HG03066 (cell line): ENCODE results near the gene PIAS1.

ENCODE experiments used
- ATAC-seq: cut with Tn5 transposase; IDR thresholded peaks from one replicate; pipeline ENCODE4 v1.9.1; 2021; ENCODE audit warnings: low read depth; ENCODE audit not compliant: unreplicated experiment

Gene PIAS1

DNA sequence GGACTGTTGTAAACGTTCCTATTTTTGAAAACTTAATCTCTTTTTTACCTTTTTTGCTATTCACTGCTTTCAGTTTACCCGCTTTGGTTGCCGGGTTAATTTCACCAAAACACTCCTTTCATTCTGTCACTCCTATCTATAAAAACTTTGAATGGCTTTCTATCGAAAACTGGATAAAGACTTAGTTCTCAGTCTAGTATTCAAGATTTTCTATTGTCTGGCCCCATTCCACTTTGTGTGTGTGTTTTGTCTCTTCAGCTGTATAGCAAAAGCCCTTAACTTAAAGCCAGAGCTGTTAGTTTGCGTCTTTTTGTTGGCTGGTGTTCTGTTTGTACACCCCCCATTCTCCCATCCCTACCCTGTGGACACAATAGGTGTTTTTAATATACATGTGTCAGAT lies 7.5 kb downstream of the PIAS1 start:
- ATAC-seq: no peak

DNA sequence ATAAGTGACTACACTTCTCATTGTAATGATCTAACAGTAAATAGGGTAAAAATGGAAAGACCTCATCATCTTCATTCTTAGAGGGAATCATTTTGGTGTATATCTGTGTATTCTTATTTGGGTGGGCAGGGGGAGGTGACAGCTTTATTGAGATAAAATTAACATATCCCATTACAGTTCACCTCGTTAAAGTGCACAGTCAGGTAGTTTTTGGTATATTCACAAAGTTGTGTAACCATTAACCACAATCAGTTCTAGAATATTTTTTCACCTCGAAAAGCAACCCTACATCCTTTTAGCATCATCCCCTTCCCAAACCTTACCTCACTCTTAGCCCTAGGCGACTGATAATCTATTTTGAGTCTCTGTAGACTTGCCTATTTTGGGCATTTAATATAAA lies 8.1 kb downstream of the PIAS1 start:
- ATAC-seq: no peak

DNA sequence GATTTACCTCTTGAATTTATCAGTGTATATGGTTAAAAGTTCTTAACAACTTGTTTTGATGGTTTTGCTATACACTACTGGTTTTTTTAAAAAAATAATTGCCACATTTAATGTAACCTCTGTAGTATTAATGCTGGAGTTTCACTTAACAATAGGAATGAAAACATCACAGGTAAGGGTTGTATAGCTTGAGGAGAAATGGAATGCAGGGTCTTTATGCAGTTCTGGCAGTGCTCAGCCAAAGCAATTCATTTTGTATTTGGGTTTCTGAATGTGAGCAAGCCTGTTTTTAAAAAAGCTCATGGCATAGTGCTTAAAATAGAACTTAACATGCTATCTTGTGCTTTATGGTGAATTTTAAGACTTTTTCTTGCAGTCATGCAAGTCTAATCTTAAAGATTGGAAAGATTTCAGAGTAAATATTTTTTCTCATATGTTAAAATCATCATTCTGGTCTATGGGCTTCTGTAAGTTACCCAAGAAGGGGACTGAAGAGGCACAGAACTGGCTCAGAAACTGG lies 8.9 kb downstream of the PIAS1 start:
- no peak for ATAC-seq

DNA sequence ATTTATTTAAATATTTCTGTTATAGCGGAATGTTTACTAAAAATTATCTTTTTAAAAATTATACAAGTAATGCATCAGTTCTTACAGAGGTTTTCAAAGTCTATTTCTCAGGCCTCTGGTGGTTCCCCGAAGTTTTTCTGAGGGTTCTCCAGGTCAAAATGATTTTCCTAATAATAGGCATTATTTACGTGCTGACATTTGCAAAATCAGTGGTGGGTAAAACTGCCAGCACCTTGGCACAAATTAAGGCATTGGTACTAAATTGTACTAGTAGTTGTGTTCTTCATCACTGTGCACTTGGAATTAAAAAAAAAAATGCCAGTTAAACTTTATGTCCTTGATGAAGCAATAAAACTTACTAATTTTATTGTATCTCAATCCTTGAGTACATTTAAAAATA lies 9.5 kb downstream of the PIAS1 start:
- no peak for ATAC-seq

DNA sequence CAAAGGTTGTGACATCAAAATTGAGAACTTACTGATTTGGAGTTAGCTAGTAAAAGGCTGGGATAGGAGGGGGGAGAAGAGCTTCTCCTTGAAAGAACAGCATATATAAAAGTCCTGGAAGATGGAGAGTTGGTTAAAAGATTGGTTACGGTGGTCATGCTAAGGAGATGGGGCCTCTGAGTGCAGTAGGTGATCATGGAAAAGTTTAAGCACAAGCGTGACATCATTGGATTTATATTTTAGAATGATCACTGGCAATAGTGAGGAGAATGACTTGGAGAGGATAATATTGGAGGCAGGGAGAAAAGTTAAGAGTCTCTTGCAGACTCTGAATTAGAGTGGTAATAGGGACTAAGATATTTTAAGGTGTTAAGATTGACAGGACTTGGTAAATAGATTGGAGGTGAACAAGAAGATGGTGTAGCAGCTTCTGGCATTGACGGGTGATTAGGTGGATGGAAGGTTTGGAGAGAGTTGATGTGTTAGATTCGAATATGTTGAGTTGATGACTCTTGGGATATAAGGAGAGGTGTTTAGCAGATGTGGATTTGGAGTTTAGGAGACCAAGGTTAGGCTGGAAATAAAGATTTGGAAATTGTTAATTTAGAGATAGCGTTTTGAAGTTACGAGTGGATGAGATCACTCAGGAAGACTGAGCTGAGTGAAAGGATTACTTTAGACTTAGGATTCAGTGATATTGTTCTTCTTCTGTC lies 19.6 kb downstream of the PIAS1 start:
- no peak for ATAC-seq

DNA sequence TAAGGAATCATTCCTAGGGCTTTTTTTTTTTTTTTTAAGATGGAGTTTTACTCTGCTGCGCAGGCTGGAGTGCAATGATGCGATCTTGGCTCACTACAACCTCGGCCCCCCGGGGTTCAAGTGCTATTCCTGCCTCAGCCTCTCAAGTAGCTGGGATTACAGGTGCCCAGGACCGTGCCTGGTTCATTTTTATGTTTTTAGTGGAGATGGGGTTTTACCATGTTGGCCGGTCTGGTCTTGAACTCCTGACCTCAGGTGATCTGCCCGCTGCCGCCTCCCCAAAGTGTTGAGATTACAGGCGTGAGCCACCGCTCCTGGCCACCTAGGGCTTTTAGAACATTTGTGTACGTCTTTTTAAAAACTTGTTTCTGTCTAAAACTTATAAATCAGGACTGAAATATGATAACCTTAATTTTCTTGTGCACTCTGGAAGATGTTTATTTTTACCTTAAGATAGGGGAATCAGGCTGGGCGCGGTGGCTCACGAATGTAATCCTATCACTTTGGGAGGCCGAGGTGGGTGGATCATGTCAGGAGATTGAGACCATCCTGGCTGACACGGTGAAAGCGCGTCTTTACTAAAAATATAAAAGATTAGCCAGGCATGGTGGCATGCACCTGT lies 21.8 kb downstream of the PIAS1 start:
- ATAC-seq: no peak

DNA sequence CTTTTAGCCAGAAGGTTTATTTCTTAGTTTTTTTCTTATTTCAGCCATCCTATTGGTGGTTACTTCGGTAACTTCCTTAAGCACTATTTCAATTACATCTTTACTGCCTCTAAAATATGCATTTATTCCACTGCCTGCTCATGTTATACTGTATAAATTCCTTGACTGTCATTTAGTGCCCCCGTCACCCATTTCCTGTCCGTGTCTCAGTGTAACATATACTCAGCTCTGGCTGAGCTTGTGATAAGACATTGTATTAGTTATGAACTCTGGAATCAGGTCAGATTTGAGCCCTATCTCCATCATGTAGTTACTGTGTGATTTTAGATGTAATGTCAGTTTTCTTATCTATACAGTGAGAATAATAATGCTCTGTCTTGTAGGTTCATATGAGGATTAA lies 24.2 kb downstream of the PIAS1 start:
- ATAC-seq: no peak

DNA sequence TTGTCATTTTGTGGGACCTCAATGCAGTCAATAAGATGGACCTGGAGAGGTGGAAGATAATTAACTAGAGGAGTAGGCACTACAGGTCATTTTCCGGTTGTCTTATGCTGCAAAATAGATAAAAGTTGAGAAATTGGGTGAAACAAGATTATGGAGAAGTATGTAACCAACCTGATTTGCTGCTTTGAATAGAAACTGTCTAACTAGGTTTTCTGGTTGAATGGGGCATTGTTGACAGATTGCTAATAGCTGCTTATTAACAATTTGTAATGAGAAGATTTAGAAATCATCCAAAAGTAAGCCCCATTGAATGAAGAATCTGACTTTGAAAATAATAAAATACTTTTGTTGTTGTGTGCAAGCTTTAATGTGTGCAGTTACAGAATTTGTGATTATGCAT lies 26.2 kb downstream of the PIAS1 start:
- no peak for ATAC-seq

DNA sequence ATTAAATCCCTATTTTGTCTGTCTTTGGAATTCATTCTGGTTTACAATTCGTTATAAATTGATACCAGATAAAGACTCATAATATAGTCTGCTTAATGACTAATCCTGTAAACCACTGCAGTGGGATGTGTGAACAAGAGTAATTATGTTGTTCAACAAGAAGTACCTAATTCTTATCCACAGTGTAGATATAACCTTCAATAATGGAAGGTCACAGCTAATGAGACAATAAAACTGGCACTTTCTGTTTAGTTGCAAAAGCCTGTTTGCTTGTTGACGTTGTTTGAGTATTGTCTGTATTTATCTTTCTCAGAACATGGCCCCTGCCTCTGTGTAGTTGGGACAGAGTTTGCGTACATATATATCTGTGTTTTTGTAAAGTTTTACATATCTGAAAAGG lies 26.7 kb downstream of the PIAS1 start:
- ATAC-seq: no peak

DNA sequence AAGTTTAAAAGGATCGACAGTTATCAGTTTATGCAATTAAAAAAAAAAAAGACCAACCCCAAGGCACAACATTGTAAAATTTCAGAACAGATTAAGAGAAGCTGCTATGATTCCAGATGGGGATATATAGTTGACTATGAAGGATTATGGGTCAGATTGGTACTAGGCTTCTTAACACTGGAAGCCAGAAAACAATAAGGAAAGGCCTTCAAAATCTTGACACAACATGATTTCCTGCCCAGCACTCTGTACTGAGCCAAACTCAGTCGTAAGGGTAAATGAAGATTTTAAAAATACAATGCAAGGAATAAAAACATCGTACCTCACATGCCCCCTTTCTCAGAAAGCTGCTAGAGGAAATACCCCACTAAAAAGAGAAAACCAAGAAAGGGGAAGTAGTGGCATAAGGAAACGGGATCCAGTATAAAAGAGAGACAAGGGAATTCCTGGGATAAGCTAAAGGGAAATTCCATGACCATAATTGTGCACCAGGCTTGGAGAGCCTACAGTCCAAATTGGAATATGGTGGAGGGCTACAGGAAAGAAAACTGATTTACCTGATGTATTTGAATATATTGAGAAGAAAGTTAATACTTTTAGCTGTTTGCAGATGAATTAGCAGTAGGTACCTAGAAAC lies 27.9 kb downstream of the PIAS1 start:
- no peak for ATAC-seq

DNA sequence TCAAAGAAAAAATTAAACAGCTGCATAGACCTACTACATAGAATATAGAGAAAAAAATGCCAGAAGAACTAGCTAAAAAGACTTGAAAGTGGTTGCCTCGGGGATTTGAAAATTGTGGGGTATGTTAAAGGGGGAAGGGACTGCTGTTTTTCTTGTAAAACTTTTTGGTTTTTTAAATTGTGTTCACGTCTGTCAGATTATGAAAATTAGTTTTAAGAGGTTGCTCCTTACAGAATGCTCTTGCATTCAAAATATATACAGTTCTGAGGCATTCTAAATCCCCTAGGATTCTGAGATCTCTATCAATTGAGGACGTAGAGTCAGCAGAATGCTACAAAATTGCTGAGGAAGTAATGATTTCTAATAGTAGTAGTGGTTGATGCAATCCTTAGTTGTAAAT lies 28.6 kb downstream of the PIAS1 start:
- no peak for ATAC-seq

DNA sequence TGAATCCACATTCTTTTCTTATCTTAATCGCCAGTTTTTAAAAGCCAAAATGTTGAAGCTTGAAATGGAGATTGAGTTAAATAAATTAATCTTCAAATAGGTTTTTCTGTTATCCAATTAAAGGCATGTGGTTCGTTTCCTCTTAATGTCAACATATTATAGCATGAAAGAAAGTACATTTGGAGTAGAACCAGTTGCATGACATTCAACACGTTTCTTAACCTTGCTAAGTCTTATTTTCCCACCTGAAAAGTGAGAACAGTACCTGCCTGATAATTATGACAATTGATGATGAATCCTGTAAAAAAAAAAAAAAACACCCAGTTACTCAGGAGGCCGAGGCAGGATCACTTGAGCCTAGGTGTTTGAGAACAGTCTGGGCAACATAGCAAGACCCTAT lies 29.3 kb downstream of the PIAS1 start:
- no peak for ATAC-seq

DNA sequence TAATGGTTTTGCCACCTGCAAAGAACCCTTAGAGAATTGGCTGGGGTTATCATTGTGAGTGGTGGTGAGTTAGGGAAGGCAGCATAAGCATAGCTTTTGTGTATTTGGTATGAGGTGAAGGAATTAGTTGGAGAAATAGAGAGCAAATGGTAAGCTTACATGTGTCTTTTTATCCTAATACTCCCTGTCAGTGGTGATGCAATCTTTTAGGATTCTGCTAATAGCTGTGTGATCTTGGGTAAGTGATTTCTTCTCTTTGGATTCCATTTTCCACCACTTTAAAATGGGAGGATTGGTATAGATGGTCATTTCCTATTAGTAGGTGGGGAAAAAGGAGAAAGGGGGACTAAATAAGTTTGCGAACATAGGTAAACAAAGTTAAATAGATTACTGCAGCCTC lies 30.9 kb downstream of the PIAS1 start:
- ATAC-seq: no peak

DNA sequence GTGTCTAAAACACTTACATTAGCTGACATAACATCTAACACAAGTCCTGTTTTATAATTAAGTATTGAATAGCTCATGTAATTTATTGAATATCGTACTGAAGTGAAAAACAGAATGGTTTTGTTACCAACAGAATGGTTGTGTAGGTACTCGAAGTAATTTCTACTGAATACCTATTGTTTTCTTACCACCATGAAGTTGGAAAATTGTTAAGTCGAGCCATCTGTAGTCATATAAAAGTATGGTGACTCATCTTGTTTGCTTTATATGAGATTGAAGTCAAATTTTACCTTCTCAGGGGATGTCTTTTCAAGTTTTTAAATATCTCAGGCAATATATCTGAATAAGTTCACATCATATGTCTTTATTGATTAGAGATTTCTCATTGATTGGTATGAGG lies 37.6 kb downstream of the PIAS1 start:
- ATAC-seq: no peak

DNA sequence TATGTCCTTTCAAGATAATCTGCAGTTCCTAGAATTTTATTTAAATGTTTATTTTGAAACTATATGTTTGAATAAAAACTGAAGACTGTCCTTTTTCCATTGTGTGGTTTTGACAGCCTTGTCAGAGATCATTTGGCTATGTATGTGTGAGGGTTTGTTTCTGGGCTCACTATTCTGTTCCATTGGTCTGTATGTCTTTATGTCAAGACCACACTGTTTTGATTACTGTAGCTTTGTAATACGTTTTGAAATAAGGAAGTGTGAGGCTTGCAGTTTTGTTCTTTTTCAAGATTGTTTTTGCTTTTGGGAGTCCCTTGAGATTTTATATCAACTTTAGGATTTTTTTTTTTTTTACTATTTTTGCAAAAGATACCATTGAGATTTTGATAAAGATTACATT lies 42.0 kb downstream of the PIAS1 start:
- ATAC-seq: no peak

DNA sequence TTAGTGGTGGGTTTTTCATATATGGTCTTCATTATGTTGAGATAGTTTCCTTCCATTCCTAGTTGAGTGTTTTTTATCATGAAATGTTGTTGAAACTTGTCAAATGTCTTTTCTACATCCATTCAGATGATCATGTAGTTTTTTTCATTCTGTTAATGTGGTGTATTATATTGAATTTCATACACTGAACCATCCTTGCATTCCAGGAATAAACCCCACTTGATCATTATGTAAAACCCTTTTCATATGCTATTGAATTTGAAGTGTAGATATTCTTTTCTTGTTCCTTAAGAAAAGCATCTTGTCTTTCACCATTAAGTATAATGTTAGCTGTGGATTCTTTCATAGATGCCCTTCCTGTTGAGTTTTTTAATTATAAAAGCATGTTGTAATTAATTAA lies 42.9 kb downstream of the PIAS1 start:
- ATAC-seq: no peak

DNA sequence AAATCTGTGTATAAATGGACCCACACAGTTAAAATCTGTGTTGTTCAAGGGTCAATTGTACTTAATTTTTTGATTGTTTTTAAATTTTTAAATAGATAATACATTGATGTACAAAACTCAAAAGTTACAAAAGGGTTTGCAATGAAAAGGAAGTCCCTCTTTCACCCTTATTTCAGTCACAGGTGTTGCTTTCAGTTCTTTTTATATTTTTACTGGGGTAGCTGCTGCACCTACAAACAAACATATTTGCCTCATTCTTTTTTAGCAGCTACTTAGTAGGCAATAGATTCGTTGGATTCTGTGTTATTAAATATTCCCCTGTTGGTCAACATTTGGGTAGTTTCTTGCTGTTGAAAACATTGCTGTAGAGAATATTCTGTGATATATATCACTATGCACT lies 44.4 kb downstream of the PIAS1 start:
- ATAC-seq: no peak

DNA sequence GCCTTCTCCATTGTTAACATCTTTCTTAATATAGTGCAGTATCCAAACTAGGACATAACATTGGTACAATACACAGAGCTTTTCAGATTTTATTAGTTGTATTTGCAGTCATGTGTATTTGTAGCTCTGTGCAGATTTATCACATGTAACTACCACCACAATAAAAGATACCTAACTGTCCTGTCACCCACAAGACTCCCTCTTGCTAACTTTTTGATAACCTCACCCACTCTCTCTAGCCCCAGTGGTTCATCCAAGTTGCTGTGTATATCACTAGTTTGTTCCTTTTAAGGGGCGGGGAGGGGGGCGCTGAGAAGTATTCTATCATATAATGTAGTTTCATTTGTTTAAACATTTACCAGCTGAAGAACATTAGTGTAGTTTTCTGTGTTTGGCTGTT lies 46.1 kb downstream of the PIAS1 start:
- ATAC-seq: no peak

DNA sequence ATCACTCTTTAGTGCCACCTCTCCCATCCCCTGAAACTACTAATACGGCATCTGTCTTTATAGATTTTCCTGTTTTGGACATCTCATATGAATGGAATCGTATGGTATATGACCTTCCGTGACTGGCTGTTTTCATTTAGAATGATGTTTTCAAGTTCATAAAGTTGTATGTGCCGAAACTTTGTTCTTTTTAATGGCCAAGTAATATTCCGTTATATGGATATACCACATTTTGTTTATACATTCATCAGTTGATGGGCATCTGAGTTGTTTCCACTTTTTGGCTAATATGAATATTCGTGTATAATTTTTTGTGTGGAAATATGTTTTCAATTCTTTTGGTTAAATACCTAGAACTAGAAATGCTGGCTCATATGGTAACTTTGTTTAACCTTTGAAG lies 49.5 kb downstream of the PIAS1 start:
- ATAC-seq: no peak

DNA sequence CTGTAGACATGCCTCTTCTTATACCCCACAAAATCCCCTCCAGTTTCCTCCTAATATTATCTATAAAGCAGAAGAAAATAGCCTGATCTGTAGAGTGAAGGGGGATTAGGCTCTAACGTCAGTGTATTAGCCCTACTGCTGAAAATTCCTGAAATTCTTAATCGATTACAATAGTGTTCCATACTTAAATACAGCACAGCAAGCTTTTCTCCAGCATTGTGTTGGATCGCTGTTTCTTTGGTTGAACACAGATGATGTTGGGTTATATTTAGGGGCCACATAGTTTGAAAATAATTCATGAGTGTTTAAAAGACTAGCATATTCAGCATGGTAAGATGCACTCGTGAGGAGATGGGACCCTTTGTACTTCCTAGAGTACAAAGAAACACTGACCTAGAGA lies 52.5 kb downstream of the PIAS1 start:
- no peak for ATAC-seq

DNA sequence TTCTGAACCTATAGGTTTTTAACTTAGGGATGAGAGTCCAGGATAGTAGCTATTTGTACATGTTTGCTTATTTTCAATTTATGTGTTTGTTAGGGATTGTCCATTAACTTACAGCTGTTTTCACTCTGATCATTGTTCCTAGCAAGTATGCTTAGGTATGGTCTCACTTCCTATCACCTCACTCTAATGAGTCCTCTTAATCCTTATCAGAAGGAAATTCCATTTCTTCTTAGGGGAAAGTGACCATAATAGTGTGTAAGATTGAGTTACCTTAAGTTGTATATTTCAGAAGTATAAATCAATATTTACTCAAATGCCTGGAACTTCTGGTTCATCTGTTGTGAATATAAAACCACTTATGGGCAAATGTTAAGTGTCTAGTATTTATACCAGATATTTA lies 53.0 kb downstream of the PIAS1 start:
- no peak for ATAC-seq

DNA sequence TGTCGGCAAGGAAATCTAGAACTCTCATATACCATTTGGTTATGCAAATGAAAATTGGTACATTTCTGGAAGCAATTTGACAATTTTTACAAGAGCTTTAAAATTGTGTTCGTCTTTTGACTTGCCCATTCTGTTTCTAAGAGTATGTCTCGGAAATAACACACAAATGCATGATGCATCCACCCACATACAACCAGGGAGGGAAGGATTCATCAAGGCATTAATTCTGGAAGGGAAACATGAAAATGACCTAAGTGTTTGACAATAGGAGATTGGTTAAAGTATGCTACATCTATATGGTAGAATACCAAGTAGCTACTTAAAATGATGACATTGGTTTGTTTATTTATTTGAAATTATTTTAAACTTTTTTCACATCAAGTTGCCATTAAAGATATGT lies 58.6 kb downstream of the PIAS1 start:
- no peak for ATAC-seq
